ENCODE results near the gene TPRG1.

Gene TPRG1

DNA sequence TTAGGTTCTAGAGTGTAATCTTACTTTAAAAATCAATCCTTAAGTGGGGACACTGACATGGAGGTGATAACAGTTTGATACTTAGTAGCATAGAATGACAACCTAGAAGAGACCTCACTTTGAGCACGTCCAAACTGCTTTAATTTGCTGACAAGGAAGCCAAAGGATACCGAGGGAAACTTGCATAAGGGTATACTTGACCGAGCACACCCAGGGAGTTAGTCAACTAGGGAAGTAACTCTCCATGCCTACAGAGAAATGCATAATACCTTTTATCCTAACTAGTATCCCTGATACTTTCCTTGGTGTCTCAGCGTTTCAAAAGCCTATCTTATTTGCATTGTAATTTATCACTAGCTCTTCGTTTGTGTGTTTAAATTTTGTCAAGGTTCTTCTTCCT, 5.5 kb upstream of the TPRG1 start:
- no peak for DNase-seq (ENCODE audit: low read depth)

DNA sequence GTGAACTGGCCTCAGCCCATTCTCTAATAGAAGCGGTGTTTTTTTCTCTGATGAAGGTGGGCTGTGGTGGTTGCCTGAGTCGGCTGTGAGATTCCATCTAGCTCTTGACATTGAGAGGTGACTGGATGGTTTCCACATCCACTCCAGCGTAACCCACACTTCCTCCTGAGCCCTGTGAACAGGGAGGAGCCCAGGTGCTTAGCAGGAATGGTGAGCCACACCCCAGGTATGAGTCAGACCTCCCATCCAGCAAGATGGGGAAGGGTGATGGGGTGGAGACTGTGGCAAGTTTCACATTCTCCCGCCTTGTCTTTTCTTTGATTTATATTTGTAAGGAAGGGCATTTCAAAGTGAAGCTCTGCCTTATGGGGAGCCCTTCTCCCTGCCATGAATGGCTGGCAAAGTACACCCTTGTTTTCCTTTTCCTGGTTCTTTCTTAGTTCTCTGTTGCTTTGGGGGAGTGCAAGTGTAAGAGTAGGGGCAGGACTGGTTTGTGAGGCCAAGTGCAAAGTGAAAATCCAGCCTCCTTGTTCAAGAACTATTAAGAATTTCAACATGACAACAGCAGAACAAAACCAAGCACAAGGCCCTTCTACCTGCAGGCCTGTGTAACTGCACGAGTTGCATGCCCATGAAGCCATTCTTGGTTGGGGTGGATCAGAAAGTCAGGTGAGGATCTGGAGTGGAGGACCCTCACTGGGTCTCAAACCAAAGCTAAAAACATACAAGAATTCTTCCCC, 4.6 kb upstream of the TPRG1 start:
- no peak for DNase-seq (ENCODE audit: low read depth)

DNA sequence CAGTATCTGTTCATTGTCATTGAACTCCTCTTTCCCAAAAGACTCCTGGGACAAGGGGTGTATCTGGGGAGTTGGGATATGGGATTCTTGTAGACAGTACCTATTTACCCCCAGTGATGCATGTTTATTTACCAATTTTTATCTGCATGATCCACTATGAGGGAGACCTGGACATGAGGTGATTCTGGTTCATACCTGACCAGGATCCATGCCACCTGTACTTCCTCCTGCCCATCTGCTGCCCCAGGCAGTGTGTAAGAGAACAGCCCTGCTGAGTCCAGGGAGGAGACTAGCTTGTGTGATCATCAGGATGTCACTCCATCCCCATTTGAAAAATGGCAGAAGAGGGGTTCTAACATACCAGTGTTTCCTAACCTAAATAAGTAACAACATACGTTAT, 3.1 kb upstream of the TPRG1 start:
- no peak for DNase-seq (ENCODE audit: low read depth)

DNA sequence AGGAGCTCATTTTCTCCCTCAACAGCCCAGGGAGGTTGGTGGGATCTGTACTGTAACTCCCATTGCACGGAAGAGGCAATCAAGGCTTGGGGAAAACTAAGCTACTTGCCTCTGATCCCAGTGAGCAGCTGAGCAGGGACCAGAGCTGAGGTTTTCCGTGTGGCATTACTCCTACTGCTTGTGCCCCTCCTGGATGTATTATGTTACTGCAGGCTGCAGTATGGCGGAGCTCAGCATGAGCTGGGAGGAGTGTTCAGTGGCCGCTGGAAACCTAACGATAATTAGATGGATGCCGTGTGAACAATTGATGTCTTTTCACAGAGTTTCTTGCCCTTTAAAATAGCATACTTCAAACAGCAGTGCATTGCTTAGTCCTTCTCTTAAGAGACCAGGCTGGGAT, 2.0 kb upstream of the TPRG1 start:
- DNase-seq (ENCODE audit: low read depth) = no peak

DNA sequence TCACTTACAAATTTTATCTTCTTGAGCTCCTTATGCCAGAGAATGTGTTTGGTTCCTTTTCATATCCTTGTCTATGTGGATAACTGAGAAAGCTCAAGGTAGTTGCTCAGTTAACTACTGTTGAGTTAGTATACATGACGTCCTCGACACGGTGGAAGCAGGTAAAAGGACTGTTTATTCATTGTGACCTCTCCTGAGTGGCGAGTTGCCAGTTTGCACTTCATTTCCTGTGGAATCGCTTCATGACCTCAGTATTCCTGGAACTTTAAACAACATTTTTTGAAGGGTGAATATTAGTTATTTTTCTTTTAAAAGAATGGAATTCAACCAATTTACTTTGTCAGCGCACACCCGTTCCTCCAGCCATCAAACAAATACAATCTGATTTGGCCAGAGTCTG, 1.2 kb upstream of the TPRG1 start:
- no peak for DNase-seq (ENCODE audit: low read depth)

DNA sequence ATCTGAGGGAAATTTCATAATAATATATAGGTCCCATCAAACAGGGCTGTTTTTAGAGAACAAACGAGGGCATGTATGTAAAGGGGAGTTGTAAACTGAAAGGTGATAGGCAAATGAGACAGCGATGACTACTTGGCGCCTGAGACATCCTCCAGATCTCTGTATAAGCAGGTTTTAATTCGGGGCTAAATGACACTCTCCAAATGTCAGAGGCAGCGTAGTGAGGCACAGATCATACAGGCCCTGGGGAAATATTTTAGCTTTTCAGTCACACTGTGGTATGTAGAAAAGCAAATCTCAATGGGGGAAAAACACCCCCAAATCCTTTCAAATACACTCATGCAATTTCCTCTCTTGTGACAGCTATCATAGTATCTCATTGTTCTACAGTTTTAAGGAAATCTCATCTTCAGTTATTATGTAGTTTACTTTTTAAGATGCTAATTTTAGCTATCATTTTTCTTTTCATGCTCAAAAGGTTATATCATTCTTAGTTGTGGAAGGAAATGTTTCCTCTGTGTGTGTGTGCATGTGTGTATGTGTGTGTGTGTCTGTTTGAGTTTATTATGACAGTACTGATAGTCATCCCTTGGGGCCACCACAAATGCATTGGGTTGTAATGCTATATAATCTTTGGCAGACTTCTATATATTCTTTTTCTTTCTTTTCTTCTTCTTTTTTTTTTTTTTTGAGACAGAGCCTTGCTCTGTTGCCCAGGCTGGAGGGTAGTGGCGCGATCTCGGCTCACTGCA, 1.1 kb downstream of the TPRG1 start:
- DNase-seq (ENCODE audit: low read depth) = no peak

DNA sequence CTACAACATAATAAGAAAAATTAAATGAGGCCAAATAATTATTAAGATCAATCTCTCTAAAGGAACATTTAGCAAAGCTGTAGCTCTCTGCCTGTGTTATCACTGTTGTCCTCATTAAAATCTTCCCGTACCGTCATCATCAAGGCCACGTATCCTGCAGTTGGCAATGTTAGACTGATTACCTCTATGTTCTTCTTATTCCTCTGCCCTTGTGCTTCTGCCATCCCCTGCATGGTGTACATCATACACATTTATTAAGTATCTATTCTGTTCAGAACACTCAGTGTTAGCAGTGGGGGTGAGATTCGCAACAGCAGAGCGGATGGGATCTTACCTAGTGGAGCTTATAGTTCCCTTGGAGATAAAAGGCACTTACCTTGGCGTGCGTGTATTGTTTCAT, 12.8 kb downstream of the TPRG1 start:
- DNase-seq (ENCODE audit: low read depth) = no peak

DNA sequence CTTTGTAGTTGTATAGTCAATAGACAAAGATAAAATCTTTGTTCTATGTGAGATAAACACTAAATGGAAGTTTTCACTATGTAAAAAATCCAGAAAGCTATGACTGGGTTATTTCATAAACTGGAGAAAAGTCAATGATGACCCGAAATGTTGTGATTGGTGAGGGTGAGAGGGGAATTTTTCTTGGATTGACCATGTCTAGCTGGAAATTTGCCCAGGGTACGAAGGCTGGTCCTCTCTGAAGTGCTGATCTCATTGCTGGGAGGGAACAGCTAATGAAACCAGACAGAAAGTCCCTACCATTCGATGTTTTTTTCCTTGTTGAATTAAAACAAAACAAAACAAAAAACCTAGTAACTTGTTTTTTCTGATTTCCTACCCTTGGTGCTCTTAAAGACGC, 14.3 kb downstream of the TPRG1 start:
- no peak for DNase-seq (ENCODE audit: low read depth)

DNA sequence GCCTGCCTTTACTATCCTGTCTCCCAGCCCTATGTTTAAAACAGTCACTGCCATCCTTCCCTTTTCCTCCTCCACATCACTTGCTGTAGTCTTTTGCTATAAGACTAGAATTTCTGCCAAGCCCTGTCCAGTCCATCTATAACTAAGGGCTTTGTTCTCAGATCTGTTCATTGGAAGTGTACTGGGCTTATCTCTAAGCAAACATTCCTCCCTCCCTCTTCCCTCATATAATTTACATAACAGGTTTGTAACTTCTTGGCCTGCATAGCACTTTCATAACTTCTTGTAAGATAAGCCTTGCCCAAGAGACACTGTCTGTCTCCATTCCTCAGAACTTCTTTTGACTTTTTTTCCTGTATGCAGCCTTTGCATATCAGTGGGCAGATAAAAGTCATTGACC, 16.7 kb downstream of the TPRG1 start:
- no peak for DNase-seq (ENCODE audit: low read depth)

DNA sequence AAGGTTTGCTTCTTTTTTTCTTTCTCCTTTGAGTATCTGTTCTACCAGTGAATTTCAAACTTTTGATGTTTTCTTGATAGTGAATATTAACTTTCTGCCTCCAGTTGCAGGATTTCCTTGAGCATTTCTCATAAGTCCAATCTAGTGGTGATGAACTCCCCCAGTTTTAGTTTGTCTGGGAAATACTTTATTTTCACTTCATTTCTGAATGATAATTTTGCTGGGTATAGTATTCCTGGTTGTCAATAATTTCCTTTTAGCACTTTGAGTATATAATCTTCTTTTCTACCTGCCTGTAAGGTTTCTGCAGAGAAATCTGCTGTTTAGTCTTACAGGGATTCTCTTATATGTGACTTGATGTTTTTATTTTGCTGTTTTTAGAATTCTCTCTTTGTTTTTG, 21.0 kb downstream of the TPRG1 start:
- no peak for DNase-seq (ENCODE audit: low read depth)

DNA sequence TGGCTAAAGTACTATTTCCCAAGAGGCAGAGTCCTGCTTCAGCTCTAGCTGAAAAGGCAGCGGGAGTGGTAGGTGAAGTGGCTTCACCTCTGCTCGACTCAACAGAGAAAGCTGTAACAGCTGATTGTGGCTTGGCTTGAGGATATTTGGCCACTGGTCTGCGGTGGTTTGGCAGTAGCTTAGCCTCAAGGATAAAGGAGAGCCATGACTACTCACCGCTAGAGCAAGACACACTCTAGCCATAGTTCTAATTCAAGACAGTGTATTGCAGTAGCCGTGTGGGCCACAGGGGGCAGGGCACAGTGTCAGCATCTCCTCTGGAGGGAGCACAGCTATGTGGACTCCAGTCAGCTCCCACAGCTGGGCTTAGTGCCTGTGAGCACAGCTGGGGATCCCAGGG, 23.5 kb downstream of the TPRG1 start:
- no peak for DNase-seq (ENCODE audit: low read depth)

DNA sequence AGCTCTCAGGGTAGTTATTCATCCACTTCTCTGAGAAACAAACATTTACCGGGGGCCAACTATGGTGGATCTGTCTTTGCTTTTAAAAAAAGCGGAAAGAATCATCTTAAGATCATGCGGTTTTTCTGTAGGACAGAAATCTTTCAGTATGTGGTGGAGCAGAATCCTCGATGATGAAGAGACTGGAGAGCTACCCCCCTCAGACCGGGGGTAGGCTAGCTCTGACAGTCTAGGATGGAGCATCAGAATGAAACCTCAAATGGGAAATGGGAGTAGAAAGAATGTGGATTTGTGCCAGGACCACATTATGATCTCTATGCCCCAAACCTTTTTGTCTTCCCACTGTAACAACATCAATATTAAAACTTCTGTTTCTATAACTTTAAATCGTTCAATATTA, 30.3 kb downstream of the TPRG1 start:
- no peak for DNase-seq (ENCODE audit: low read depth)

DNA sequence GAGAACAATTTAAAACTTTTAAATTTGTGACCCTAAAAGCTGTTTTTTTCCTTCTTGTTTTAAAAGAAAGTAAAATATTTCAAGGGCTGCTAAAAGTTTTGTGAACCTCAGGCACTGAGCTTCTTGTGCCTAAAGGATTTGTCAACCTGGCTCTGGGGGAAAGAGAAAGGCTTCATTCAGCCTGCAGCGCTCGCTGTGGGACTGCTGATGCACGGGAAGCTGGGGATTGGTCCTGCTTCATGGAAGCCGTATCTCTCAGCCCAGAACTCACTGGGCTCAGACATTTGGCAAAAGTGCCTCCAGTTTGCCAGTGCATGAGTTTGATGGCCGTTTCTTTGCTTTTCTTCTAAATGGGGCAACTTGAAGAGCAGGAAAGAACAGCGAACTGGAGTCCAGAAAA, 30.8 kb downstream of the TPRG1 start:
- DNase-seq (ENCODE audit: low read depth) = no peak

DNA sequence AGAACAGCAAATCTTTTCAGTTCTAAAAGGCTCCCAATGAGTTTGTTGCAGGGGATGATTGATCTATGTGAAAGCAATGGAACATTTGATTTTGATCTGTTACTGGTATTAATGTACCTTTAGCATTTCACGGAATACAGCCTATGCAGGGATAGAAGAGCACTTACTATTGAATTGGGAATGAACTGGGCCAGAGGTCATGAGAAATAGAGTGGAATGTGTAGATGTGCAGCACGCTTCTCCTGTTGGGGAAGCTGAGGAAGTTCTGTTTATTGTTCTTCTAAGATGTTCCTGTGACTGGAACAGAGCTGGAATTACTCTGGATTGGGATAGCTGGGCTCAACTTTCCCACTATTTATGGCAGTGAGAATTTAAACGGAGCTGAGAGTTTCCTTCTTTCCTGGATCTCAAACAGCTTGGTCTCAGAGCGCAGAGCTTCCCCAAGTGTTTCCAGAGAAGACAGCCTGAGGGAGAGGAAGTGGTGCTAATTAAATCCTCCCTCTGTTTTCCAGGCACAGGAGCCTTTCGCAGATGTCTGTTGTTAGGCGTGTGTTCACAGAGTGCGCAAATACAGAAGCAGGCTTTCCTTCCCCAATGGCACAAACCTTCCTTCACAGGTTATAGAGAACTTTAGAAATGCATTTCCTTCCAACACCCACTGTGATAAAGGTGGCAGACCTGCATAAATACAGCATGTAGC, 32.5 kb downstream of the TPRG1 start:
- DNase-seq (ENCODE audit: low read depth) = no peak

DNA sequence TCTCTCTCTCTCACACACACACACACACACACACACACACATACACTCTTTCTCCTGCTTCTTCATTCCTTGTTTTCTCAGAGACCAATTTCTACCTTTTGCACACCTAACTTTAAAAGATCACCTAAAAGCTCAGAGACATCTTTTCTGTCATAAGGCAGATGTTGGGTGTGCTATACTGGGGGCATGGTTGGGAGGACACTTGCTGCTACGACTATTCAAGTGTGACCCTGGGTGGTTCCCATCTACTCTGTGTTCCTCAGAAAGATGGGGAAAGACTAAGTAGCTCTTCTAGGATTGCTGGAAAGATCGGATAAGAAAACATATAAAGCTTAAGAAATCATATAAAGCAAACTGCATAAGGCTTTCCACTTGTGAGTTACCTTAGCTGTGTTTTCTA, 33.2 kb downstream of the TPRG1 start:
- no peak for DNase-seq (ENCODE audit: low read depth)

DNA sequence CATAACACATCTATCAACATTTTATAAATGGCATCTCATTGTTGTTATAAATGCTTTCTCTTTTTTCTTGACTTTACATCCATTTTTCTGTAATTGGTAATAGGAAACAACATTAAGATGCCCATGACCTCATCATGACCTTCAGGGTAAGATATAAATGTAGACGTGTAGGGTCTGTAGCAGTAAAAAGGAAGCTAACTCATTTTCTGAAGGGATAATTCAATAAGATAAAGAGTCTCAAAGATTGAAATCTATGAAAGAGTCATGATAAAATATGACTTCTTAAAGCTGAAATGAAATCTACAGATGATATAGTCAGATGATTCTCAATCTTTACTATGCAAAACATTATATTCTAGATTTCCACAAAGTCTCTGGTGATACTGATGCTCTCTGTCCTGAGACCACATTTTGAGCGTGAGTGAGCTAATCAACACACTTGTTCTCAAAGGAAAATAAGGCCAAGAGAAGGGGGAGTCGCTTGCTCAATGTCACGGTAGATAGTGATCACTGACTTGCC, 38.5 kb downstream of the TPRG1 start:
- no peak for DNase-seq (ENCODE audit: low read depth)

DNA sequence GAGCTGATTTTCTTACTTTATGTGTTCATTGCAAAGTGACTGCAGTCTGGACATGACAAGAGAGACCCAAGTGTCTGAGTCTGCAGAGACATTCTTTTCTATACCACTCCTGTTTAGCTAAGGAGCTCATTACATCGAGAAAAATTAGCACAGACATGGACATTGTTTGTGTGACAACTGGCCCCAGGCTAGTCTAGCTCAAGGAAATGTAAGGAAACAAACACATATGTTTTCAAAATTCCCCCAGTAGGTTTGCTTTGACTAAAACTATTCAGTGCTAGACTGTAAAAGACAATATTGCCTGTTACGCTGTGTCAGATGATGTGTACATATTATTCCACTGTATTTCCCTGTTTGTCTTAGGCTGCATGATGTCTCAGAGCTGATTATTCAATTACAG, 40.9 kb downstream of the TPRG1 start:
- DNase-seq (ENCODE audit: low read depth) = no peak

DNA sequence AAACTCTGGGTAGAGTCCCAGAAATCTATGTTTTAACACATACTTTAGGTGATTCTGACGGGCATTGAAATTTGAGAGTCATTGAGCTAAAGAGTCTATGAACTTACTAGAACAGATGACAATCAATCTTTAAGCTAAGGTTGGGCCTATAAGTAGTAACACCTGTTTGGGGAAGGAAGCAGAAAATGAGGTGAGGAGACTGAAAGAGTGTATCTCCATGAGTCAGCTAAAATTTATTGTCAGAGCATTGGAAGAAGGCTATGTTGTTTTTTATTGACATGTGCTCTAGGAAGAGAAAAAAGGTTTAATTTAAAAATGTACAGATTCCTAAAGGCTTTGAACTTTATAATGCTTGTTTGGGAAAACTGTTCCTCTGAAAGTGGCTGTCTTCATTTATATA, 42.9 kb downstream of the TPRG1 start:
- DNase-seq (ENCODE audit: low read depth) = no peak

DNA sequence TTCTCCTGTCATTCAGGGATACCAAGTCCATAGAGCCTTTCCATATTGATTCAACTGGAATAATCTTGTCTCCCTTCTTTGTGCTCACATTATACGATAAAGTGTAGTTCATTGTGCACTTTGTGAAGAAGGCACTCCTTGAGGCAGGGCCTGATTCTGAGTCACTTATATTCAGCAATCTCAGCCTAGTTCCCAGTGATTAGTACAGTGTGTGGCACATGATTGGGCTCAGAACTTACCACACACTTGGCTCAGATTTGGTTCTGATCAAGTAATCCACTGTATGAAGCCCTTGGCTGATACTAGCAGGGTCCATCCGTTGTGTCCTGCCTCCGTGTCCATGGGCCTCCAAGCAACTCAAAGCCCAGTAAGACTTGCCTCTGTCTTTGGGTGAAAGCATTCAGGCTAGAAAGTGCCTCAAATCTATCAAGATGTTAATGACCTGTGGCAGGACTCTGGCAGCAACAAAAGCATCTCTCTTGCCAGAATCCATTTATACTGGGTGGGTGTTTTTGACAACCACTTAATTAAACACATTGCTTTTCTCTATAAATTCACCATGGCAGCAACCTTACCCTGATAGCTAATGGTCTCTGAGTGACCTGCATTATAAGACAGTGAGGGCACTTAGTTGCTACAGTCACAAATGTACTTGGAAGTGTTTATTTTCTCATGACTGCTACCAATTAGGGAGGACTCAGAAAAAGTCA, 51.3 kb downstream of the TPRG1 start:
- DNase-seq (ENCODE audit: low read depth) = no peak

DNA sequence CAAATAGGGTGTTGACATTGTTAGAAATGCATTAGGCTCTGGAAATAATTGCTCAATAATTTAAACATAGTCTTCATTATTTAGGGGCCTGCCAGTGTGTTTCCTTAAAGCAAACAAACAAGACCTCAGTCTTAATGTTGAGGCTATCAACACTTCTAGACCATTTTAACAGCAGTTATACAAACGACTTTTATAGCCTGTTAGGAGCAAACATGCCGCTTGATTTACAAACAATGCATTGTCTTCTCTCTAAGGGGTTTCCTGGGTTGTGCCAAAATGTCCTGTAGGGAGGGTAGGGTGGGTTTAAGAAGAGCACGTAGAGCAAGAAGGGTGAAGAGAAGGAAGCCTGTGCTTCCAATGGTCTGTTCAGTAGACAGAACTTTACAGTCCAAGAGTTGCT, 53.7 kb downstream of the TPRG1 start:
- DNase-seq (ENCODE audit: low read depth) = no peak

DNA sequence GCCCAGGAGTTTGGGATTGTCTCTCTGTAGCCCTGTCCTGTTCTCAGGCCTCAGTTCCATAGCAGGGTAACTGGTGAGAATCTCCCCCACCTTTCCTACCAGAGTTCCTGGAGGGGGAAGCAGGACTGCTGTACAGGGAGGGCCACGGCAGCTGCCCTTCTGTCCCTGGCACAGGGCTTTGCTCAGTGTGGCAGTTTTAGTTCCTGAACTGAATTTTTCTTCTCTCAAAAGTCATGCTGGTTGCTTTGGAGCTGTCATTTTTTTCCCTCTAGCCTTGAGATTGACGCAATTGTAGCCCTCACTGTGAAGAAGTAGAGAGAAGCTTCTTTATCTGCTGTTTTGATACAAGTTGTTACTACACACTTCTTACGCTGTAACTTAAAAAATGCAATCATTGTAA, 55.5 kb downstream of the TPRG1 start:
- DNase-seq (ENCODE audit: low read depth) = no peak

DNA sequence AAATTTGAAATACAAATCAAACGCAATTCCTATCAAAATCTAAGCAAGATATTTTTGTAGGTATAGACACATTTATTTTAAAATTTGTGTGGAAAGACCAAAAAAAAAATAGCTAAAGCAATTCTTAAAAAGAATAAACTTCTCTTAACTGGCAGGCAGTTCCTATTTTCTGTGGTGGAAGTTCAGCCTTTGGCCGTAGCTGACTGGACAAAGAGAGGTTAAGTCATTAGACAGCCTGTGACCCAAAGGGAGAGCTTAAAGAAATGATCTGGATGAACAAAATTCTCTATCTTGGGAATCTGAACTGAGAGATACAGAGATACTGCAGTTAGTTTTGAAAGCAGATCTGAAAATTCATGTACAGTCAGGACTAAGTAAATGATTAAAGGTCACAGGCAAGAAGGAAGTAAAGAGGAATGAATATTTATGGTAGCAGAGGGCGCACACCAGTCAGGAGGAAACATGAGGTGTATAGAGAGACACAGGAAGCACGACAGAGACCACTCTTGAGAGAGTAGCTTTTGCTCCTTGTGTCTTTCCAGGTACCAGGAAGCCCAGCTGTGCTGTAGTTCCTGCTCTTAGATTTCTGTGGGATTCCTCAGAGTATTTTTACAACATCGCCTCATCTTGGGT, 57.5 kb downstream of the TPRG1 start:
- no peak for DNase-seq (ENCODE audit: low read depth)
